HepG2 (cell line): ENCODE data around the gene SQSTM1. TPM values are rescaled to one million over a fixed set of nuclear protein-coding genes. Genes with fewer than 3 reads are reported as not detected.

Experiments
- CEBPZ ChIP-seq: IDR thresholded peaks from 2 replicates; pipeline ENCODE4 v1.6.1; 2012; ENCODE audit warnings: low read length, improper control_type of control experiment
- FOXM1 ChIP-seq: sonication (generic); formaldehyde crosslinking; IDR thresholded peaks from 2 replicates; pipeline ENCODE4 v1.5.0; 2020; ENCODE audit warnings: missing genetic modification reagents
- GPN1 ChIP-seq: sonication (generic); formaldehyde crosslinking; IDR thresholded peaks from 2 replicates; pipeline ENCODE4 v1.5.1; 2020; ENCODE audit warnings: missing genetic modification reagents, borderline replicate concordance
- IKZF1 ChIP-seq: fragments of 450-650 bp; IDR thresholded peaks from 2 replicates; pipeline ENCODE4 v1.7.1; 2016
- JUND ChIP-seq: sonication (generic); formaldehyde crosslinking; IDR thresholded peaks from 2 replicates; pipeline ENCODE4 v1.8.0; 2022; ENCODE audit warnings: mild to moderate bottlenecking, missing genetic modification reagents
- LCORL ChIP-seq, 2 experiments: fragments of 450-650 bp in 1 of 2; sonication (generic) in 1 of 2; formaldehyde crosslinking in 1 of 2; IDR thresholded peaks; 2 replicates each; pipeline versions ENCODE4 v1.5.0 to v1.6.1; 2017 to 2020; ENCODE audit warnings: antibody characterized with exemption in 1 of 2, missing genetic modification reagents in 1 of 2
- MAX ChIP-seq: IDR thresholded peaks from 2 replicates; pipeline ENCODE4 v1.6.1; 2012; ENCODE audit warnings: inconsistent platforms
- NFKB2 ChIP-seq: sonication (generic); formaldehyde crosslinking; IDR thresholded peaks from 2 replicates; pipeline ENCODE4 v1.4.0; 2020; ENCODE audit warnings: missing genetic modification reagents, borderline replicate concordance
- PCBP2 ChIP-seq: fragments of 200-400 bp; formaldehyde crosslinking; optimal IDR thresholded peaks from 2 replicates; pipeline ENCODE3; 2018; ENCODE audit warnings: low read length, low read depth; ENCODE audit not compliant: poor library complexity, severe bottlenecking
- RFX1 ChIP-seq: fragments of 450-650 bp; IDR thresholded peaks from 2 replicates; pipeline ENCODE4 v1.6.1; 2017
- ZGPAT ChIP-seq: IDR thresholded peaks from 2 replicates; pipeline ENCODE4 v1.6.1; 2016; ENCODE audit warnings: mild to moderate bottlenecking
- ZNF138 ChIP-seq: sonication (generic); formaldehyde crosslinking; IDR thresholded peaks from 2 replicates; pipeline ENCODE4 v1.5.0; 2020; ENCODE audit warnings: mild to moderate bottlenecking, low read depth, missing genetic modification reagents
- ZSCAN20 ChIP-seq: sonication (generic); formaldehyde crosslinking; IDR thresholded peaks from 2 replicates; pipeline ENCODE4 v1.4.0; 2020; ENCODE audit warnings: missing genetic modification reagents, mild to moderate bottlenecking, borderline replicate concordance
- polyA plus RNA-seq, 8 experiments: library from polyadenylated mRNA; depleted of rRNA in 3 of 8; stranded (reverse) in 7 of 8; unstranded in 1 of 8; fragments of >200 nt; fragmentation: Illumina TruSeq in 4 of 8; extraction: Trizol in 4 of 8; gene quantifications; 2 replicates each; pipeline versions ENCODE4 v1.2.1 to v1.2.3, GENCODE V29; 2011 to 2016; ENCODE audit warnings: low read depth in 4 of 8, missing spikeins in 1 of 8, mixed read lengths in 1 of 8; ENCODE audit not compliant: insufficient read depth in 1 of 8
- total RNA-seq, 5 experiments: library from RNA; depleted of rRNA; stranded (reverse); fragments of >200 nt; fragmentation: Illumina TruSeq; extraction: Trizol; gene quantifications; 2 replicates each; pipeline ENCODE4 v1.2.3, GENCODE V29; 2016; ENCODE audit warnings: low read depth in 1 of 5
- TF ChIP-seq, protein P1 (sequence below): sonication (generic); formaldehyde crosslinking; IDR thresholded peaks from 2 replicates; pipeline ENCODE4 v1.4.0; 2020; ENCODE audit warnings: missing genetic modification reagents
- TF ChIP-seq, protein P2 (sequence below): sonication (generic); formaldehyde crosslinking; IDR thresholded peaks from 2 replicates; pipeline ENCODE4 v1.5.0; 2020; ENCODE audit warnings: mild to moderate bottlenecking, missing genetic modification reagents, borderline replicate concordance

Gene SQSTM1
- total and polyA plus RNA-seq, 2 of the 13 experiments (the other 11 are each of a cell fraction or from before 2014, with no cell fraction given), result 90.9 to 160 TPM

DNA sequence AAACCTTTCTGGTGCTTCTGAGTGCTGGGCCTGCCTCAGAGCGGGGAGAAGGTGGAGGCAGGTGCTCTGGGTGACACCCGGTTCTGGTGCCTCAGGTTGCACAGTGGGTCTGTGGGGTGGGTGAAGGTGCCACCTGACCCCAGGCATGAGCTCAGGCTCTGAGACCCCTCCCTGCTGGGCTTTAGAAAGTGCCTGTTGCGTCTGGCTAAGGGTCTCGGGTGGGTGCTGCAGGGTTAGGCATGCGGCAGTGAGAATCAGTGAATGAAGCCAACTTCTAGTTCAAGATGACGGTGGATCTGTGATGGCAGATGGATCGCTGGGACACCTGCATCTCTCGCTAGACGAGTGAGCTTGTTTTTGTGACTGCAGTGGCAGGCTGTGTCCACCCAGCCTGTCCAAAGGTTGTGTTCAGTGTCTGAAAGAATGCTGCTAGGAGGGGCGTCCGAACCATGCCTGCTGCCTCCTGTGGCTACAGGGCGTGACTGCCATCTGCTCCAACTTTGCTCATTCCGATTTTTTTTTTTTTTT, 5.0 kb downstream of the SQSTM1 start (continued):
- TF ChIP-seq, protein P1, sequence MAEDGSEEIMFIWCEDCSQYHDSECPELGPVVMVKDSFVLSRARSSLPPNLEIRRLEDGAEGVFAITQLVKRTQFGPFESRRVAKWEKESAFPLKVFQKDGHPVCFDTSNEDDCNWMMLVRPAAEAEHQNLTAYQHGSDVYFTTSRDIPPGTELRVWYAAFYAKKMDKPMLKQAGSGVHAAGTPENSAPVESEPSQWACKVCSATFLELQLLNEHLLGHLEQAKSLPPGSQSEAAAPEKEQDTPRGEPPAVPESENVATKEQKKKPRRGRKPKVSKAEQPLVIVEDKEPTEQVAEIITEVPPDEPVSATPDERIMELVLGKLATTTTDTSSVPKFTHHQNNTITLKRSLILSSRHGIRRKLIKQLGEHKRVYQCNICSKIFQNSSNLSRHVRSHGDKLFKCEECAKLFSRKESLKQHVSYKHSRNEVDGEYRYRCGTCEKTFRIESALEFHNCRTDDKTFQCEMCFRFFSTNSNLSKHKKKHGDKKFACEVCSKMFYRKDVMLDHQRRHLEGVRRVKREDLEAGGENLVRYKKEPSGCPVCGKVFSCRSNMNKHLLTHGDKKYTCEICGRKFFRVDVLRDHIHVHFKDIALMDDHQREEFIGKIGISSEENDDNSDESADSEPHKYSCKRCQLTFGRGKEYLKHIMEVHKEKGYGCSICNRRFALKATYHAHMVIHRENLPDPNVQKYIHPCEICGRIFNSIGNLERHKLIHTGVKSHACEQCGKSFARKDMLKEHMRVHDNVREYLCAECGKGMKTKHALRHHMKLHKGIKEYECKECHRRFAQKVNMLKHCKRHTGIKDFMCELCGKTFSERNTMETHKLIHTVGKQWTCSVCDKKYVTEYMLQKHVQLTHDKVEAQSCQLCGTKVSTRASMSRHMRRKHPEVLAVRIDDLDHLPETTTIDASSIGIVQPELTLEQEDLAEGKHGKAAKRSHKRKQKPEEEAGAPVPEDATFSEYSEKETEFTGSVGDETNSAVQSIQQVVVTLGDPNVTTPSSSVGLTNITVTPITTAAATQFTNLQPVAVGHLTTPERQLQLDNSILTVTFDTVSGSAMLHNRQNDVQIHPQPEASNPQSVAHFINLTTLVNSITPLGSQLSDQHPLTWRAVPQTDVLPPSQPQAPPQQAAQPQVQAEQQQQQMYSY, result no peak
- TF ChIP-seq FOXM1 (no peak), CEBPZ (no peak), GPN1 (CRISPR knock-in tag) (no peak), MAX (no peak), ZNF138 (no peak), JUND (CRISPR knock-in tag) (no peak), PCBP2 (no peak), IKZF1 (no peak), RFX1 (no peak), LCORL (IDR thresholded peaks at IDR 0.05) (no peak), LCORL (CRISPR knock-in tag; IDR thresholded peaks at IDR 0.05) (peak; percentile 93), ZSCAN20 (CRISPR knock-in tag) (no peak), NFKB2 (CRISPR knock-in tag) (peak; percentile 53; the same call in 1 of the 2 replicates), ZGPAT (CRISPR knock-in tag) (no peak)
- TF ChIP-seq, protein P2, sequence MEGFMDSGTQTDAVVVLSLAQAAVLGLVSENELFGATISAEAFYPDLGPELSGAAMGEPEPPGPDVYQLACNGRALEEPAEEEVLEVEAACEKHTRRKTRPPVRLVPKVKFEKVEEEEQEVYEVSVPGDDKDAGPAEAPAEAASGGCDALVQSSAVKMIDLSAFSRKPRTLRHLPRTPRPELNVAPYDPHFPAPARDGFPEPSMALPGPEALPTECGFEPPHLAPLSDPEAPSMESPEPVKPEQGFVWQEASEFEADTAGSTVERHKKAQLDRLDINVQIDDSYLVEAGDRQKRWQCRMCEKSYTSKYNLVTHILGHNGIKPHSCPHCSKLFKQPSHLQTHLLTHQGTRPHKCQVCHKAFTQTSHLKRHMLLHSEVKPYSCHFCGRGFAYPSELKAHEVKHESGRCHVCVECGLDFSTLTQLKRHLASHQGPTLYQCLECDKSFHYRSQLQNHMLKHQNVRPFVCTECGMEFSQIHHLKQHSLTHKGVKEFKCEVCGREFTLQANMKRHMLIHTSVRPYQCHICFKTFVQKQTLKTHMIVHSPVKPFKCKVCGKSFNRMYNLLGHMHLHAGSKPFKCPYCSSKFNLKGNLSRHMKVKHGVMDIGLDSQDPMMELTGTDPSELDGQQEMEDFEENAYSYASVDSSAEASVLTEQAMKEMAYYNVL (CRISPR knock-in tag), result 0 out of 2 replicates have a peak, but pooled peaks have one; percentile 59
